Liver (tissue), 9 donors: ENCODE data around the gene PRPF6. TPM values are rescaled to one million over a fixed set of nuclear protein-coding genes. Genes with fewer than 3 reads are reported as not detected.

Experiments
- DNase-seq: peaks from one replicate; pipeline ENCODE4 v3.0.0-alpha.2; 2017; ENCODE audit warnings: low spot score
- H3K27ac ChIP-seq, 2 donors: one replicate each; pipeline ENCODE4 v1.7.0; 2013; ENCODE audit warnings: inconsistent platforms in 2 of 2, low read length in 2 of 2, control low read depth in 1 of 2, low read depth in 1 of 2, mild to moderate bottlenecking in 1 of 2
- H3K27me3 ChIP-seq, 4 donors: one replicate each; pipeline versions ENCODE4 v1.6.1 to v1.7.0; 2013; ENCODE audit warnings: low read length in 3 of 4, inconsistent platforms in 1 of 4, mild to moderate bottlenecking in 1 of 4, moderate library complexity in 1 of 4; ENCODE audit not compliant: control insufficient read depth in 4 of 4, insufficient read depth in 4 of 4
- H3K36me3 ChIP-seq, 4 donors: one replicate each; pipeline versions ENCODE4 v1.6.1 to v1.7.0; 2013; ENCODE audit warnings: low read length in 3 of 4, mild to moderate bottlenecking in 3 of 4, low read depth in 1 of 4, moderate library complexity in 1 of 4; ENCODE audit not compliant: control insufficient read depth in 4 of 4, insufficient read depth in 3 of 4
- H3K4me1 ChIP-seq, 4 donors: one replicate each; pipeline versions ENCODE4 v1.6.1 to v1.7.0; 2013; ENCODE audit warnings: low read length in 3 of 4, mild to moderate bottlenecking in 3 of 4, moderate library complexity in 1 of 4; ENCODE audit not compliant: control insufficient read depth in 4 of 4, insufficient read depth in 4 of 4
- H3K4me3 ChIP-seq, 3 donors: one replicate each; pipeline versions ENCODE4 v1.6.1 to v1.7.0; 2013; ENCODE audit warnings: low read length in 3 of 3, control low read depth in 1 of 3, low read depth in 1 of 3, mild to moderate bottlenecking in 1 of 3
- H3K9ac ChIP-seq, 2 donors: one replicate each; pipeline ENCODE4 v1.7.0; 2013; ENCODE audit warnings: low read length in 2 of 2, mild to moderate bottlenecking in 2 of 2, moderate library complexity in 2 of 2, control low read depth in 1 of 2, low read depth in 1 of 2
- H3K9me3 ChIP-seq, 4 donors: one replicate each; pipeline versions ENCODE4 v1.6.1 to v1.7.0; 2013; ENCODE audit warnings: low read length in 3 of 4; ENCODE audit not compliant: control insufficient read depth in 4 of 4
- EGR1 ChIP-seq, 2 donors: IDR thresholded peaks; 2 replicates each; pipeline ENCODE4 v1.6.1; 2016 to 2018; ENCODE audit warnings: antibody characterized with exemption in 2 of 2, low read depth in 2 of 2
- GABPA ChIP-seq, 2 donors: IDR thresholded peaks in 1 of 2; conservative IDR thresholded peaks in 1 of 2; 2 replicates each; pipeline ENCODE4 v1.6.1; 2016; ENCODE audit warnings: antibody characterized with exemption in 2 of 2, mild to moderate bottlenecking in 1 of 2, moderate library complexity in 1 of 2
- HNF4A ChIP-seq, 2 donors: conservative IDR thresholded peaks; 2 replicates each; pipeline ENCODE4 v1.6.1; 2016; ENCODE audit warnings: antibody characterized with exemption in 2 of 2, mild to moderate bottlenecking in 2 of 2
- HNF4G ChIP-seq: IDR thresholded peaks from 2 replicates; pipeline ENCODE4 v1.6.1; 2016; ENCODE audit warnings: antibody characterized with exemption
- NR2F2 ChIP-seq: IDR thresholded peaks from 2 replicates; pipeline ENCODE4 v1.6.1; 2016; ENCODE audit warnings: antibody characterized with exemption
- RAD21 ChIP-seq, 2 donors: IDR thresholded peaks; 2 replicates each; pipeline ENCODE4 v1.6.1; 2016; ENCODE audit warnings: antibody characterized with exemption in 2 of 2, mild to moderate bottlenecking in 2 of 2
- RXRA ChIP-seq, 2 donors: IDR thresholded peaks; 2 replicates each; pipeline ENCODE4 v1.6.1; 2017 to 2018; ENCODE audit warnings: antibody characterized with exemption in 2 of 2, mild to moderate bottlenecking in 1 of 2
- SP1 ChIP-seq: IDR thresholded peaks from 2 replicates; pipeline ENCODE4 v1.6.1; 2018; ENCODE audit warnings: antibody characterized with exemption, mild to moderate bottlenecking
- TAF1 ChIP-seq: conservative IDR thresholded peaks from 2 replicates; pipeline ENCODE4 v1.6.1; 2016; ENCODE audit warnings: antibody characterized with exemption, mild to moderate bottlenecking
- YY1 ChIP-seq: IDR thresholded peaks from 2 replicates; pipeline ENCODE4 v1.6.1; 2016; ENCODE audit warnings: antibody characterized with exemption, mild to moderate bottlenecking
- WGBS: extraction: QIAGEN DNeasy Blood & Tissue Kit; methylation state at CpG from one replicate; pipeline ENCODE4 v1.1.7; 2013; 5-methylcytosine and 5-hydroxymethylcytosine counted together
- polyA plus RNA-seq, 2 donors: library from polyadenylated mRNA; stranded (reverse) in 1 of 2; unstranded in 1 of 2; fragments of 200-250 nt in 1 of 2; fragments of >200 nt in 1 of 2; fragmentation: Nextera tagmentation in 1 of 2; extraction: Ambion mirVana in 1 of 2; gene quantifications; one replicate each; pipeline versions ENCODE4 v1.2.1 to v1.2.3, GENCODE V29; 2013 to 2015
- total RNA-seq, 2 donors: library from RNA; depleted of rRNA; stranded (reverse); fragments of >200 nt; gene quantifications; one replicate each; pipeline ENCODE4 v1.2.3, GENCODE V29; 2014
- TF ChIP-seq, protein P1 (sequence below): IDR thresholded peaks from 2 replicates; pipeline ENCODE4 v1.6.1; 2016; ENCODE audit warnings: antibody characterized with exemption, mild to moderate bottlenecking
- TF ChIP-seq, protein P2 (sequence below): IDR thresholded peaks from 2 replicates; pipeline ENCODE4 v1.6.1; 2016; ENCODE audit warnings: antibody characterized with exemption
- TF ChIP-seq, protein P3 (sequence below): fragments of 150-350 bp; IDR thresholded peaks from 2 replicates; pipeline ENCODE4 v1.5.1; 2017; ENCODE audit warnings: improper control_type of control experiment, low read depth, low read length; ENCODE audit not compliant: missing input control
- TF ChIP-seq, protein P4 (sequence below): IDR thresholded peaks from 2 replicates; pipeline ENCODE4 v1.6.1; 2016; ENCODE audit warnings: antibody characterized with exemption
- donor health status: healthy.
- donor health status: healthy.
- donor health status: healthy.
- donor health status: healthy.
- donor health status: healthy.

PRPF6 gene
- total and polyA plus RNA-seq, 4 donors: 16.3 to 24.9 (median 23.1) TPM

DNA sequence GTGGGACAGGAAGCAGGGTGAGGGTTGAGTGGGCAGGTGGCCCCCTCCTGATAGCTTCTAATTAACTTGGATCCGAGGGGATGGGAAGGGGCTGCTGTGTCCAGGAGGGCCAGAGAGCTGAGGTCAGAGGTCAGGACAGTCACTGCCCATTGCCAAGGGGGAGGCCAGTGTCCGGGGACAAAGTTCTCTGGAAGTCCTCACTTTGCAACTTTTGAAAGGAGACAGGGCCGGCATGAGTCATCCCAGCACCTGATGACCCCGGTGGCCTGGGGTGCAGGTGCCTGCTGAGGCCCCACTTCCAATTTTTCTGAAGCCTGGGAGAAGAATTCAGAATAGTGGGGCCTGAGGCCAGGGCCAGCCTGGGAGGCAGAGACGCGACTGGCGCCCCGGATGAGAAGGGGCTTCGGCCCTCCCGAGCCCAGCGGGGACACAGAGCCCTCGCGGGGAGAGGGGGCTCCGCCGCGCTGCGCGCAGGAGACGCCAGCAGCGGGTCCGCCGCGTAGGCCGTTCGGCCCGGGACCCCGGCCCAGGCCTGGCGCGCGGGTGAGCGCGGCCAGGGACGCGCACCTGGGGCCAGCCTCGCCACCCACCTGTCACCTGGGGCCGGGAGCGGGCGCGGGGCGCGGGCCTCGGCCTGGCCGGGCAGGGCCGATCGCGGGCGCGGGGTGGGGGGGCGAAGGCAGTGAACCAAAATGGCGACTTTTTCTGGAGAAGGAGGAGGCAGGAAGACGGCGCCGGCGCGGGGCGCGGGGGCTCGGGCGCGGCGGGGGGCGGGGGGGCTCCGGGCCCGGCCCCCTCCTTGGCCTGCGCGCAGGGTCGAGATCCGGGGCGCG is 11.8 kb upstream of the PRPF6 start (continued):
- TF ChIP-seq GABPA (IDR thresholded peaks at IDR 0.05 in 1 of 2, conservative IDR thresholded peaks at IDR 0.05 in 1 of 2) (peak in 1 of 2 donors; percentile 65), RAD21 (IDR thresholded peaks at IDR 0.05) (no peak)

DNA sequence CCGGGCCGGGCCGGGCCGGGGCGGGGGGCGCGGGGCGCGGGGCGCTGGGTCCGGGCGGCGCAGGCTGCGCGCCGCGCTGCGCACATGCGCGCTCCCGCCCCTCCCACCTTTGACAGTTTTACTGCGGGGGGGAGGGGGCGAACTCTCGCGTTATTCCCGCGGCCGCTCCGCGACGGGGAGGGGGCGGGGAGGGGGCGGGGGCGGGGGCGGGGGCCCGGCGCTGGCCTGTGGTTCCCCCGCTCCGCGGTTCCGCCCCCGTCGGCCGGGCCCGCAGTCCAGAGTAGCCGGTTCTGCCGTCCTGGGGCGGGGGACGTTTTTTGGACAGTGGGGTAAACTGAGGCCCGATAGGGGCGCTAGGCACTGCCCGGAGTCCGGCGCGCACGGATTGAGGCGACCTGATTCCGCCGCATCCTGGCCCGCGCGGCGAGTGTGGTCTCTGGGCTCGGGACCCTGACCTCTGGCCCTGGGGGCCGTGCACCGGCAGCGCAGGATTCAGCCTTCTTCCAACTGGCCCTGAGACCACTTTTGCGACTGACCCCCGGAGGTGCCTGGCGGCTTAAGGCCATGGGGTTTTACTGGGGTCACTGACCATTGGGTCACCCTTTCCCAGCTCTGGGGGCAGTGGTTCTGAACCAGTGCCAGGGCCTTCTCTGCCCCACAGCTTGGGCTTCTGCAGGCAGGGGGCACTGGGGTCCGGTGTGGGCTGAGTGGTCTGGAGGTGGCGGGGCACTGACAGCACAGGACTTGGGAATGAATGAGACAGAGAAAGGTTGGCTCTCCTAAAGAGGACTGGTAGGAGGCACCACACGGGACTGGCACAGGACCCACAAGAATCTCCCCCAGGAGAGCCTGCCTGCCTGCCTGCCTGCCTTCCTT is 10.9 kb upstream of the PRPF6 start, which contains the start of gene ZNF512B:
TSS of gene ZNF512B (minus strand) at position 93 of the 876 bp plus-strand sequence. CDS start 1,980 bp downstream, outside the sequence.
- 4% methylated on average over 73 of the region's 73 CpGs for WGBS
- peak within 1 kb of the TSS; percentile 60 to 72 for H3K9ac ChIP-seq
- no peaks in the 10 kb centered on the region for H3K27me3 ChIP-seq
- no peaks in the 10 kb centered on the region for H3K9me3 ChIP-seq
- peaks cover 18 to 48% (median 38%) of the 10 kb centered on the region in 4 donors for H3K4me1 ChIP-seq
- DNase-seq: peak; percentile 71
- peaks cover 5 to 18% (median 8%) of the 10 kb centered on the region in 4 donors for H3K36me3 ChIP-seq
- TF ChIP-seq YY1 (no peak), EGR1 (IDR thresholded peaks at IDR 0.05; ENCODE audit: low read depth in 2 of 2) (no peak), HNF4G (no peak), GABPA (IDR thresholded peaks at IDR 0.05 in 1 of 2, conservative IDR thresholded peaks at IDR 0.05 in 1 of 2) (no peak), RXRA (IDR thresholded peaks at IDR 0.05) (peak; percentile 25 to 83), TAF1 (no peak), SP1 (no peak), NR2F2 (peak; percentile 28), HNF4A (conservative IDR thresholded peaks at IDR 0.05) (no peak)
- TF ChIP-seq, protein P1, sequence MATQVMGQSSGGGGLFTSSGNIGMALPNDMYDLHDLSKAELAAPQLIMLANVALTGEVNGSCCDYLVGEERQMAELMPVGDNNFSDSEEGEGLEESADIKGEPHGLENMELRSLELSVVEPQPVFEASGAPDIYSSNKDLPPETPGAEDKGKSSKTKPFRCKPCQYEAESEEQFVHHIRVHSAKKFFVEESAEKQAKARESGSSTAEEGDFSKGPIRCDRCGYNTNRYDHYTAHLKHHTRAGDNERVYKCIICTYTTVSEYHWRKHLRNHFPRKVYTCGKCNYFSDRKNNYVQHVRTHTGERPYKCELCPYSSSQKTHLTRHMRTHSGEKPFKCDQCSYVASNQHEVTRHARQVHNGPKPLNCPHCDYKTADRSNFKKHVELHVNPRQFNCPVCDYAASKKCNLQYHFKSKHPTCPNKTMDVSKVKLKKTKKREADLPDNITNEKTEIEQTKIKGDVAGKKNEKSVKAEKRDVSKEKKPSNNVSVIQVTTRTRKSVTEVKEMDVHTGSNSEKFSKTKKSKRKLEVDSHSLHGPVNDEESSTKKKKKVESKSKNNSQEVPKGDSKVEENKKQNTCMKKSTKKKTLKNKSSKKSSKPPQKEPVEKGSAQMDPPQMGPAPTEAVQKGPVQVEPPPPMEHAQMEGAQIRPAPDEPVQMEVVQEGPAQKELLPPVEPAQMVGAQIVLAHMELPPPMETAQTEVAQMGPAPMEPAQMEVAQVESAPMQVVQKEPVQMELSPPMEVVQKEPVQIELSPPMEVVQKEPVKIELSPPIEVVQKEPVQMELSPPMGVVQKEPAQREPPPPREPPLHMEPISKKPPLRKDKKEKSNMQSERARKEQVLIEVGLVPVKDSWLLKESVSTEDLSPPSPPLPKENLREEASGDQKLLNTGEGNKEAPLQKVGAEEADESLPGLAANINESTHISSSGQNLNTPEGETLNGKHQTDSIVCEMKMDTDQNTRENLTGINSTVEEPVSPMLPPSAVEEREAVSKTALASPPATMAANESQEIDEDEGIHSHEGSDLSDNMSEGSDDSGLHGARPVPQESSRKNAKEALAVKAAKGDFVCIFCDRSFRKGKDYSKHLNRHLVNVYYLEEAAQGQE: no peak
- TF ChIP-seq, protein P2, sequence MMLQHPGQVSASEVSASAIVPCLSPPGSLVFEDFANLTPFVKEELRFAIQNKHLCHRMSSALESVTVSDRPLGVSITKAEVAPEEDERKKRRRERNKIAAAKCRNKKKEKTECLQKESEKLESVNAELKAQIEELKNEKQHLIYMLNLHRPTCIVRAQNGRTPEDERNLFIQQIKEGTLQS: no peak
- TF ChIP-seq, protein P3, sequence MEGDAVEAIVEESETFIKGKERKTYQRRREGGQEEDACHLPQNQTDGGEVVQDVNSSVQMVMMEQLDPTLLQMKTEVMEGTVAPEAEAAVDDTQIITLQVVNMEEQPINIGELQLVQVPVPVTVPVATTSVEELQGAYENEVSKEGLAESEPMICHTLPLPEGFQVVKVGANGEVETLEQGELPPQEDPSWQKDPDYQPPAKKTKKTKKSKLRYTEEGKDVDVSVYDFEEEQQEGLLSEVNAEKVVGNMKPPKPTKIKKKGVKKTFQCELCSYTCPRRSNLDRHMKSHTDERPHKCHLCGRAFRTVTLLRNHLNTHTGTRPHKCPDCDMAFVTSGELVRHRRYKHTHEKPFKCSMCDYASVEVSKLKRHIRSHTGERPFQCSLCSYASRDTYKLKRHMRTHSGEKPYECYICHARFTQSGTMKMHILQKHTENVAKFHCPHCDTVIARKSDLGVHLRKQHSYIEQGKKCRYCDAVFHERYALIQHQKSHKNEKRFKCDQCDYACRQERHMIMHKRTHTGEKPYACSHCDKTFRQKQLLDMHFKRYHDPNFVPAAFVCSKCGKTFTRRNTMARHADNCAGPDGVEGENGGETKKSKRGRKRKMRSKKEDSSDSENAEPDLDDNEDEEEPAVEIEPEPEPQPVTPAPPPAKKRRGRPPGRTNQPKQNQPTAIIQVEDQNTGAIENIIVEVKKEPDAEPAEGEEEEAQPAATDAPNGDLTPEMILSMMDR: no peak
- TF ChIP-seq, protein P4, sequence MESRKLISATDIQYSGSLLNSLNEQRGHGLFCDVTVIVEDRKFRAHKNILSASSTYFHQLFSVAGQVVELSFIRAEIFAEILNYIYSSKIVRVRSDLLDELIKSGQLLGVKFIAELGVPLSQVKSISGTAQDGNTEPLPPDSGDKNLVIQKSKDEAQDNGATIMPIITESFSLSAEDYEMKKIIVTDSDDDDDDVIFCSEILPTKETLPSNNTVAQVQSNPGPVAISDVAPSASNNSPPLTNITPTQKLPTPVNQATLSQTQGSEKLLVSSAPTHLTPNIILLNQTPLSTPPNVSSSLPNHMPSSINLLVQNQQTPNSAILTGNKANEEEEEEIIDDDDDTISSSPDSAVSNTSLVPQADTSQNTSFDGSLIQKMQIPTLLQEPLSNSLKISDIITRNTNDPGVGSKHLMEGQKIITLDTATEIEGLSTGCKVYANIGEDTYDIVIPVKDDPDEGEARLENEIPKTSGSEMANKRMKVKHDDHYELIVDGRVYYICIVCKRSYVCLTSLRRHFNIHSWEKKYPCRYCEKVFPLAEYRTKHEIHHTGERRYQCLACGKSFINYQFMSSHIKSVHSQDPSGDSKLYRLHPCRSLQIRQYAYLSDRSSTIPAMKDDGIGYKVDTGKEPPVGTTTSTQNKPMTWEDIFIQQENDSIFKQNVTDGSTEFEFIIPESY: peak; percentile 95
- peak within 1 kb of the TSS; percentile 56 to 94 (median 78) for H3K4me3 ChIP-seq
- peak within 1 kb of the TSS; percentile 38 to 84 for H3K27ac ChIP-seq
